GM23338 (cell line): ENCODE data around the gene FAM98A. TPM values are rescaled to one million over a fixed set of nuclear protein-coding genes. Genes with fewer than 3 reads are reported as not detected.

ENCODE experiments used
- ATAC-seq: fragments of 200-7000 bp; cut with Tn5 transposase; 3 replicates; pipeline ENCODE4 v1.9.1; 2020
- DNase-seq: peaks from one replicate; pipeline ENCODE4 v3.0.0-alpha.2; 2015; ENCODE audit warnings: low spot score
- H2AFZ ChIP-seq: fragments of 200-600 bp; sonication (generic); 2 replicates; pipeline ENCODE4 v1.8.0; 2016; ENCODE audit warnings: antibody characterized with exemption, mild to moderate bottlenecking, moderate library complexity
- H3F3A ChIP-seq: fragments of 200-600 bp; sonication (generic); replicated peaks from 2 replicates; pipeline ENCODE4 v1.8.0; 2017; ENCODE audit warnings: antibody characterized with exemption, mixed run types, low read depth
- H3K27ac ChIP-seq: fragments of 200-600 bp; sonication (generic); 2 replicates; pipeline ENCODE4 v1.6.1; 2016; ENCODE audit warnings: low read depth
- H3K27me3 ChIP-seq: fragments of 200-600 bp; sonication (generic); 2 replicates; pipeline ENCODE4 v1.8.0; 2016; ENCODE audit warnings: mild to moderate bottlenecking, mixed run types, moderate library complexity; ENCODE audit not compliant: insufficient read depth
- H3K36me3 ChIP-seq: fragments of 200-600 bp; sonication (generic); 2 replicates; pipeline ENCODE4 v1.8.0; 2016; ENCODE audit warnings: mild to moderate bottlenecking; ENCODE audit not compliant: insufficient read depth
- H3K4me1 ChIP-seq: fragments of 200-600 bp; sonication (generic); 2 replicates; pipeline ENCODE4 v1.8.0; 2016; ENCODE audit warnings: mild to moderate bottlenecking, moderate library complexity; ENCODE audit not compliant: insufficient read depth
- H3K4me2 ChIP-seq: fragments of 200-600 bp; sonication (generic); 2 replicates; pipeline ENCODE4 v1.7.1; 2017; ENCODE audit warnings: mixed run types
- H3K4me3 ChIP-seq: fragments of 200-600 bp; sonication (generic); 2 replicates; pipeline ENCODE4 v1.6.1; 2016; ENCODE audit warnings: mixed run types
- H3K79me2 ChIP-seq: fragments of 200-600 bp; sonication (generic); replicated peaks from 2 replicates; pipeline ENCODE4 v1.8.0; 2017; ENCODE audit warnings: mild to moderate bottlenecking; ENCODE audit not compliant: insufficient read depth
- H3K9me2 ChIP-seq: fragments of 200-600 bp; sonication (generic); 2 replicates; pipeline ENCODE4 v1.8.0; 2017; ENCODE audit not compliant: insufficient read depth
- H4K20me1 ChIP-seq: fragments of 200-600 bp; sonication (generic); replicated peaks from 2 replicates; pipeline ENCODE4 v1.8.0; 2017; ENCODE audit warnings: mild to moderate bottlenecking; ENCODE audit not compliant: insufficient read depth
- H3K27ac Mint-ChIP-seq: 2 replicates; pipeline ENCODE4 v1.8.0; 2020; ENCODE audit warnings: inconsistent platforms, mild to moderate bottlenecking, moderate library complexity, mixed read lengths
- H3K27me3 Mint-ChIP-seq: 3 replicates; pipeline ENCODE4 v1.8.0; 2022; ENCODE audit warnings: low read depth, mild to moderate bottlenecking, moderate library complexity, mixed read lengths, inconsistent platforms; ENCODE audit not compliant: insufficient read depth, poor library complexity
- H3K36me3 Mint-ChIP-seq: 3 replicates; pipeline ENCODE4 v1.8.0; 2021; ENCODE audit warnings: low read depth, mild to moderate bottlenecking, inconsistent platforms, moderate library complexity, mixed read lengths
- H3K4me1 Mint-ChIP-seq: 3 replicates; pipeline ENCODE4 v1.8.0; 2020; ENCODE audit warnings: mild to moderate bottlenecking, inconsistent platforms, mixed read lengths
- H3K4me3 Mint-ChIP-seq: 3 replicates; pipeline ENCODE4 v1.8.0; 2021; ENCODE audit warnings: moderate library complexity, mild to moderate bottlenecking, inconsistent platforms, mixed read lengths
- H3K9me3 Mint-ChIP-seq: 3 replicates; pipeline ENCODE4 v1.8.0; 2020; ENCODE audit warnings: moderate library complexity, mild to moderate bottlenecking, inconsistent platforms, mixed read lengths
- CREB1 ChIP-seq: fragments of 250-450 bp; sonication (Bioruptor Pico); IDR thresholded peaks from 2 replicates; pipeline ENCODE4 v1.5.0; 2020; ENCODE audit warnings: low read depth, mild to moderate bottlenecking, moderate library complexity
- EZH2 ChIP-seq: fragments of 200-600 bp; sonication (generic); IDR thresholded peaks from one replicate; pipeline ENCODE4 v1.8.0; 2017; ENCODE audit warnings: antibody characterized with exemption, mild to moderate bottlenecking, low read depth; ENCODE audit not compliant: unreplicated experiment
- EZH2phosphoT487 ChIP-seq: fragments of 200-600 bp; sonication (generic); IDR thresholded peaks from one replicate; pipeline ENCODE4 v1.8.1; 2018; ENCODE audit warnings: antibody characterized with exemption; ENCODE audit not compliant: unreplicated experiment
- JUNB ChIP-seq: IDR thresholded peaks from one replicate; pipeline ENCODE4 v1.6.1; 2016; ENCODE audit warnings: antibody characterized with exemption; ENCODE audit not compliant: unreplicated experiment
- POLR2AphosphoS5 ChIP-seq: IDR thresholded peaks from 2 replicates; pipeline ENCODE4 v1.6.1; 2016; ENCODE audit warnings: antibody characterized with exemption, low read depth
- polyA plus RNA-seq: library from polyadenylated mRNA; unstranded; fragments of >200 nt; fragmentation: Nextera tagmentation; extraction: Ambion mirVana; gene quantifications from 2 replicates; pipeline ENCODE4 v1.2.1, GENCODE V29; 2016
- total RNA-seq: library from RNA; depleted of rRNA; stranded (reverse); fragments of >200 nt; shearing (Covaris generic); gene quantifications from 2 replicates; pipeline ENCODE4 v1.2.3, GENCODE V29; 2014
- TF ChIP-seq, protein P1 (sequence below), 2 experiments: fragments of 200-600 bp in 1 of 2; sonication (generic) in 1 of 2; conservative IDR thresholded peaks; 2 replicates each; pipeline versions ENCODE4 v1.5.1 to v1.6.1; 2016 to 2017; ENCODE audit warnings: antibody characterized with exemption in 2 of 2, low read depth in 2 of 2, mild to moderate bottlenecking in 2 of 2, moderate library complexity in 1 of 2
- TF ChIP-seq, protein P2 (sequence below): IDR thresholded peaks from 2 replicates; pipeline ENCODE4 v1.6.1; 2016; ENCODE audit warnings: antibody characterized with exemption
- TF ChIP-seq, protein P3 (sequence below): IDR thresholded peaks from one replicate; pipeline ENCODE4 v1.6.1; 2018; ENCODE audit warnings: antibody characterized with exemption; ENCODE audit not compliant: unreplicated experiment

FAM98A gene
- total and polyA plus RNA-seq, 2 experiments from 2014 or later: 68.6 to 149 TPM

DNA sequence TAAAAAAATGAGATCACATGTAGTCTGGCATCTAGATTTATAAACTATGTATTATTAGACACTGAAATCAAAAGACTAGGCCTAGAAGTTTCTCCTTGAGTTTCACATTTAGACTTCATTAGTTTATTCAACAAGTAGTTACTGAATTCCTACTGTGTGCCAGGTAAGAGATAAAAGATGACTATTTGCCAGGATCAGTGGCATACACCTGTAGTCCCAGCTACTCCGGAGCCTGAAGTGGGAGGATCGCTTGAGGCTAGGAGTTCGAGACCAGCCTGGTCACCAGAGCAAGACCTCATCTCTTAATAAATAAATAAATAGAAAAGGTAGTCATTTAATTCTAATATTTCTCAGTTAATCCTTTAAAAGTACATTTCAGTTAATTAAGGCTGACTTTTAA lies 2.1 kb downstream of the FAM98A start:
- ATAC-seq: no peak
- Mint-ChIP-seq H3K9me3 (no peaks in the 10 kb centered on the region), H3K4me3 (no peak overlapping the region)

More for the DNA sequence above, 2.1 kb downstream of the FAM98A start:
- Histone ChIP-seq H3K4me2 (peak overlapping the region; percentile 90), H4K20me1 (no peaks in the 10 kb centered on the region), H3K27me3 (no peaks in the 10 kb centered on the region), H3K9me2 (no peaks in the 10 kb centered on the region), H3K27ac (no peak overlapping the region), H3K4me3 (peak overlapping the region; percentile 69), H3F3A (no peaks in the 10 kb centered on the region), H3K79me2 (peaks cover 85% of the 10 kb centered on the region), H3K4me1 (peaks cover 15% of the 10 kb centered on the region), H2AFZ (no peak overlapping the region), H3K36me3 (peaks cover 8% of the 10 kb centered on the region; the same call in 1 of the 2 replicates)
- no peak for TF ChIP-seq CREB1
- no peak for TF ChIP-seq JUNB
- no peak for TF ChIP-seq EZH2
- TF ChIP-seq POLR2AphosphoS5: no peak
- no peak for TF ChIP-seq EZH2phosphoT487
- TF ChIP-seq, protein P1, sequence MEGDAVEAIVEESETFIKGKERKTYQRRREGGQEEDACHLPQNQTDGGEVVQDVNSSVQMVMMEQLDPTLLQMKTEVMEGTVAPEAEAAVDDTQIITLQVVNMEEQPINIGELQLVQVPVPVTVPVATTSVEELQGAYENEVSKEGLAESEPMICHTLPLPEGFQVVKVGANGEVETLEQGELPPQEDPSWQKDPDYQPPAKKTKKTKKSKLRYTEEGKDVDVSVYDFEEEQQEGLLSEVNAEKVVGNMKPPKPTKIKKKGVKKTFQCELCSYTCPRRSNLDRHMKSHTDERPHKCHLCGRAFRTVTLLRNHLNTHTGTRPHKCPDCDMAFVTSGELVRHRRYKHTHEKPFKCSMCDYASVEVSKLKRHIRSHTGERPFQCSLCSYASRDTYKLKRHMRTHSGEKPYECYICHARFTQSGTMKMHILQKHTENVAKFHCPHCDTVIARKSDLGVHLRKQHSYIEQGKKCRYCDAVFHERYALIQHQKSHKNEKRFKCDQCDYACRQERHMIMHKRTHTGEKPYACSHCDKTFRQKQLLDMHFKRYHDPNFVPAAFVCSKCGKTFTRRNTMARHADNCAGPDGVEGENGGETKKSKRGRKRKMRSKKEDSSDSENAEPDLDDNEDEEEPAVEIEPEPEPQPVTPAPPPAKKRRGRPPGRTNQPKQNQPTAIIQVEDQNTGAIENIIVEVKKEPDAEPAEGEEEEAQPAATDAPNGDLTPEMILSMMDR (conservative IDR thresholded peaks at IDR 0.05; ENCODE audit: low read depth in 2 of 2): no peak
- TF ChIP-seq, protein P2, sequence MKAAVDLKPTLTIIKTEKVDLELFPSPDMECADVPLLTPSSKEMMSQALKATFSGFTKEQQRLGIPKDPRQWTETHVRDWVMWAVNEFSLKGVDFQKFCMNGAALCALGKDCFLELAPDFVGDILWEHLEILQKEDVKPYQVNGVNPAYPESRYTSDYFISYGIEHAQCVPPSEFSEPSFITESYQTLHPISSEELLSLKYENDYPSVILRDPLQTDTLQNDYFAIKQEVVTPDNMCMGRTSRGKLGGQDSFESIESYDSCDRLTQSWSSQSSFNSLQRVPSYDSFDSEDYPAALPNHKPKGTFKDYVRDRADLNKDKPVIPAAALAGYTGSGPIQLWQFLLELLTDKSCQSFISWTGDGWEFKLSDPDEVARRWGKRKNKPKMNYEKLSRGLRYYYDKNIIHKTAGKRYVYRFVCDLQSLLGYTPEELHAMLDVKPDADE: no peak
- TF ChIP-seq, protein P3, sequence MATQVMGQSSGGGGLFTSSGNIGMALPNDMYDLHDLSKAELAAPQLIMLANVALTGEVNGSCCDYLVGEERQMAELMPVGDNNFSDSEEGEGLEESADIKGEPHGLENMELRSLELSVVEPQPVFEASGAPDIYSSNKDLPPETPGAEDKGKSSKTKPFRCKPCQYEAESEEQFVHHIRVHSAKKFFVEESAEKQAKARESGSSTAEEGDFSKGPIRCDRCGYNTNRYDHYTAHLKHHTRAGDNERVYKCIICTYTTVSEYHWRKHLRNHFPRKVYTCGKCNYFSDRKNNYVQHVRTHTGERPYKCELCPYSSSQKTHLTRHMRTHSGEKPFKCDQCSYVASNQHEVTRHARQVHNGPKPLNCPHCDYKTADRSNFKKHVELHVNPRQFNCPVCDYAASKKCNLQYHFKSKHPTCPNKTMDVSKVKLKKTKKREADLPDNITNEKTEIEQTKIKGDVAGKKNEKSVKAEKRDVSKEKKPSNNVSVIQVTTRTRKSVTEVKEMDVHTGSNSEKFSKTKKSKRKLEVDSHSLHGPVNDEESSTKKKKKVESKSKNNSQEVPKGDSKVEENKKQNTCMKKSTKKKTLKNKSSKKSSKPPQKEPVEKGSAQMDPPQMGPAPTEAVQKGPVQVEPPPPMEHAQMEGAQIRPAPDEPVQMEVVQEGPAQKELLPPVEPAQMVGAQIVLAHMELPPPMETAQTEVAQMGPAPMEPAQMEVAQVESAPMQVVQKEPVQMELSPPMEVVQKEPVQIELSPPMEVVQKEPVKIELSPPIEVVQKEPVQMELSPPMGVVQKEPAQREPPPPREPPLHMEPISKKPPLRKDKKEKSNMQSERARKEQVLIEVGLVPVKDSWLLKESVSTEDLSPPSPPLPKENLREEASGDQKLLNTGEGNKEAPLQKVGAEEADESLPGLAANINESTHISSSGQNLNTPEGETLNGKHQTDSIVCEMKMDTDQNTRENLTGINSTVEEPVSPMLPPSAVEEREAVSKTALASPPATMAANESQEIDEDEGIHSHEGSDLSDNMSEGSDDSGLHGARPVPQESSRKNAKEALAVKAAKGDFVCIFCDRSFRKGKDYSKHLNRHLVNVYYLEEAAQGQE: no peak
- H3K27me3 Mint-ChIP-seq: peaks cover 9% of the 10 kb centered on the region
- peaks cover 10% of the 10 kb centered on the region; the same call in 2 of the 3 replicates for H3K4me1 Mint-ChIP-seq
- H3K36me3 Mint-ChIP-seq: peaks cover 29% of the 10 kb centered on the region
- DNase-seq: no peak
- H3K27ac Mint-ChIP-seq: no peak overlapping the region
